Body of pancreas (tissue), 4 donors: ENCODE results near the gene ATP2B2.

Source experiments
- CTCF ChIP-seq, 7 experiments: fragments of 450-650 bp in 4 of 7; fragments of 200-600 bp in 3 of 7; sonication (generic) in 3 of 7; IDR thresholded peaks; one replicate each; pipeline ENCODE4 v1.5.1; 2016 to 2019; ENCODE audit warnings: antibody characterized with exemption in 7 of 7
- POLR2A ChIP-seq, 3 donors: fragments of 450-650 bp; IDR thresholded peaks; one replicate each; pipeline ENCODE4 v1.6.1; 2016; ENCODE audit warnings: antibody characterized with exemption in 3 of 3, mild to moderate bottlenecking in 2 of 3

DNA sequence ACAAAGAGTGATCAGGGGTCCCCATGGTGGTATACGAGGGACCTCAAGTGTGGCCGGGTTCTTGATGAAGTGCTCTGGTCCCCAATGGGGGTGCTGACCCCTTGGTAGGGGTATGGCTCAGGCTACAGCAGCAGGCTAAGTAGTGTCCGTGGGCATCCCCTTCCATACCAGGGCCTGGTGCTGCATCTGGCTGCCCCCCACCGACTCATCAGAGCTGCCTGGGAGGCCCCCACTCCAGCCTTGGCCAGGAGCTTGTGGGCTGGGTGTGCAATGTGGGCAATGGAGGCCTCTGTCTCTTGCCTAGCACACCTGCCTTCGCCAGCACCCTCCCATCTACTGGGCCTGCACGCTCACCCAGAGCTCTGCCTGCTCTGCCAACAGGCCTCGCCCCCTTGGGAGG is 125.4 kb downstream of the ATP2B2 start:
- TF ChIP-seq CTCF (IDR thresholded peaks at IDR 0.05): no peak
- TF ChIP-seq POLR2A (IDR thresholded peaks at IDR 0.05): no peak
